GM15510 (cell line): Measurements from ENCODE around the gene SULF2.

ENCODE experiments used
- POLR2A ChIP-seq: IDR thresholded peaks from 3 replicates; pipeline ENCODE4 v1.6.1; 2011; ENCODE audit warnings: borderline replicate concordance; ENCODE audit not compliant: insufficient read length; ENCODE audit errors: extremely low read depth

SULF2 gene

GRCh38 chr20:47669927-47670890, 115.1 kb downstream of the SULF2 start:
- no peak for TF ChIP-seq POLR2A

GRCh38 chr20:47669489-47669888, 115.8 kb downstream of the SULF2 start:
- TF ChIP-seq POLR2A: no peak

- TF ChIP-seq POLR2A: no peak
Observed at GRCh38 chr20:47669152-47669425, 116.2 kb downstream of the SULF2 start.

GRCh38 chr20:47668313-47669151, 116.7 kb downstream of the SULF2 start:
- TF ChIP-seq POLR2A: no peak

GRCh38 chr20:47667531-47668312, 117.6 kb downstream of the SULF2 start:
- TF ChIP-seq POLR2A: no peak

- TF ChIP-seq POLR2A: no peak
Observed at GRCh38 chr20:47667086-47667485, 118.2 kb downstream of the SULF2 start.

GRCh38 chr20:47666304-47666703, 119.0 kb downstream of the SULF2 start:
- TF ChIP-seq POLR2A: no peak

- no peak for TF ChIP-seq POLR2A
Observed at GRCh38 chr20:47665221-47665991, 119.9 kb downstream of the SULF2 start.

GRCh38 chr20:47664744-47665143, 120.5 kb downstream of the SULF2 start:
- no peak for TF ChIP-seq POLR2A

GRCh38 chr20:47664068-47664437, 121.2 kb downstream of the SULF2 start:
- TF ChIP-seq POLR2A: peak; percentile 13

- peak; percentile 24 for TF ChIP-seq POLR2A
Observed at GRCh38 chr20:47663354-47664067, 121.8 kb downstream of the SULF2 start.

- no peak for TF ChIP-seq POLR2A
Observed at GRCh38 chr20:47662483-47663353, 122.6 kb downstream of the SULF2 start.

- TF ChIP-seq POLR2A: no peak
Observed at GRCh38 chr20:47661714-47662113, 123.6 kb downstream of the SULF2 start.

GRCh38 chr20:47660983-47661700, 124.1 kb downstream of the SULF2 start:
- no peak for TF ChIP-seq POLR2A
